Spleen (tissue), 7 donors: Measurements from ENCODE around the gene ZNF451.

Experiments
- CTCF ChIP-seq, 11 experiments: fragments of 200-600 bp in 7 of 11; fragments of 450-650 bp in 4 of 11; sonication (generic) in 4 of 11; IDR thresholded peaks in 8 of 11; conservative IDR thresholded peaks in 3 of 11; 1 replicate in 7 of 11; 2 replicates in 4 of 11; pipeline versions ENCODE4 v1.4.0 to v1.8.0; 2016 to 2021; ENCODE audit warnings: antibody characterized with exemption in 11 of 11, inconsistent platforms in 4 of 11, mild to moderate bottlenecking in 1 of 11
- POLR2A ChIP-seq, 3 donors: fragments of 450-650 bp; IDR thresholded peaks; one replicate each; pipeline ENCODE4 v1.5.1; 2017; ENCODE audit warnings: antibody characterized with exemption in 3 of 3, mild to moderate bottlenecking in 1 of 3
- POLR2AphosphoS5 ChIP-seq, 3 donors: sonication (generic); formaldehyde crosslinking; IDR thresholded peaks; one replicate each; pipeline ENCODE4 v1.5.1; 2017; ENCODE audit warnings: antibody characterized with exemption in 3 of 3
- donor health status: DM: no; HTN: no; CAD: no; lungs with moderate emphysema.
- donor health status: DM: no; HTN: no; CAD: no.
- donor health status: DM: no; HTN: no; CAD: no.

GRCh38 chr6:57205550-57206328 lies 115.8 kb downstream of the ZNF451 start:
- TF ChIP-seq POLR2AphosphoS5 (IDR thresholded peaks at IDR 0.05) (no peak), POLR2A (IDR thresholded peaks at IDR 0.05) (no peak), CTCF (IDR thresholded peaks at IDR 0.05 in 8 of 11, conservative IDR thresholded peaks at IDR 0.05 in 3 of 11) (no peak)
